ENCODE results near the gene CDH6.

DNA sequence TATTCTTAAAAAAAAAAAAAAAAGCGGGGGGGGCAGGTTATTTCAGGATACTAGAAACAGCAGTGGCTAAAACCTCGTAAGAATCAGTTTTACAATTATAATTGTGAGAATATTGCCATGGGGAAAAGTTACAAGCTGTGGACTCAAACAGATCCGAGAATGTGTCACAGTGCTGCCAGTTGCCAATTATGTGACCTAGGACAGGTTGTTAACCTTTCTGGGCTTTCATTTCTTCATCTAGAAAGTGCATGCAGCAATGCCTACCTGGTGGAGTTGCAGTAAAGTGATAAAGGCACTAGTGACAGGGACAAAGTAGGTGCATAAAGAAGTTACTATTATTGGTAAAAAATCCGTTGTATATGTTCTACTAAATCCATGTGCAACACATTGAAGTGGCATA is 75.8 kb downstream of the CDH6 start:
- TF ChIP-seq, protein P1, sequence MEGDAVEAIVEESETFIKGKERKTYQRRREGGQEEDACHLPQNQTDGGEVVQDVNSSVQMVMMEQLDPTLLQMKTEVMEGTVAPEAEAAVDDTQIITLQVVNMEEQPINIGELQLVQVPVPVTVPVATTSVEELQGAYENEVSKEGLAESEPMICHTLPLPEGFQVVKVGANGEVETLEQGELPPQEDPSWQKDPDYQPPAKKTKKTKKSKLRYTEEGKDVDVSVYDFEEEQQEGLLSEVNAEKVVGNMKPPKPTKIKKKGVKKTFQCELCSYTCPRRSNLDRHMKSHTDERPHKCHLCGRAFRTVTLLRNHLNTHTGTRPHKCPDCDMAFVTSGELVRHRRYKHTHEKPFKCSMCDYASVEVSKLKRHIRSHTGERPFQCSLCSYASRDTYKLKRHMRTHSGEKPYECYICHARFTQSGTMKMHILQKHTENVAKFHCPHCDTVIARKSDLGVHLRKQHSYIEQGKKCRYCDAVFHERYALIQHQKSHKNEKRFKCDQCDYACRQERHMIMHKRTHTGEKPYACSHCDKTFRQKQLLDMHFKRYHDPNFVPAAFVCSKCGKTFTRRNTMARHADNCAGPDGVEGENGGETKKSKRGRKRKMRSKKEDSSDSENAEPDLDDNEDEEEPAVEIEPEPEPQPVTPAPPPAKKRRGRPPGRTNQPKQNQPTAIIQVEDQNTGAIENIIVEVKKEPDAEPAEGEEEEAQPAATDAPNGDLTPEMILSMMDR (IDR thresholded peaks at IDR 0.05; ENCODE audit: extremely low read depth in 1 of 2, insufficient read depth in 1 of 2, low read depth in 1 of 2, low read length in 2 of 2) = no peak
- TF ChIP-seq POLR2A (IDR thresholded peaks at IDR 0.05; ENCODE audit: low read depth, low read length) (no peak), EZH2 (IDR thresholded peaks at IDR 0.05; ENCODE audit: borderline replicate concordance, low read depth, low read length, severe bottlenecking) (no peak), JUN (IDR thresholded peaks at IDR 0.05; ENCODE audit: borderline replicate concordance, insufficient read depth, insufficient read length, low read depth) (no peak), GATA2 (IDR thresholded peaks at IDR 0.05; ENCODE audit: insufficient read depth, insufficient read length, low read depth, low read length) (no peak)
- TF ChIP-seq, protein P2, sequence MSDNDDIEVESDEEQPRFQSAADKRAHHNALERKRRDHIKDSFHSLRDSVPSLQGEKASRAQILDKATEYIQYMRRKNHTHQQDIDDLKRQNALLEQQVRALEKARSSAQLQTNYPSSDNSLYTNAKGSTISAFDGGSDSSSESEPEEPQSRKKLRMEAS (IDR thresholded peaks at IDR 0.05; ENCODE audit: insufficient read depth, insufficient read length) = no peak
